A549 treated with dexamethasone at 1 μM for 4 hours (cell line): ENCODE measurements around the gene OR7A5. TPM values are rescaled to one million over a fixed set of nuclear protein-coding genes. Genes with fewer than 3 reads are reported as not detected.

ENCODE experiments used
- total RNA-seq: library from RNA; stranded (reverse); fragments of 200-300 nt; extraction: Qiagen RNA extraction; gene quantifications from 5 replicates; pipeline ENCODE4 v1.2.3, GENCODE V29; 2022

Gene OR7A5
- total RNA-seq: not detected in 5 replicates

DNA sequence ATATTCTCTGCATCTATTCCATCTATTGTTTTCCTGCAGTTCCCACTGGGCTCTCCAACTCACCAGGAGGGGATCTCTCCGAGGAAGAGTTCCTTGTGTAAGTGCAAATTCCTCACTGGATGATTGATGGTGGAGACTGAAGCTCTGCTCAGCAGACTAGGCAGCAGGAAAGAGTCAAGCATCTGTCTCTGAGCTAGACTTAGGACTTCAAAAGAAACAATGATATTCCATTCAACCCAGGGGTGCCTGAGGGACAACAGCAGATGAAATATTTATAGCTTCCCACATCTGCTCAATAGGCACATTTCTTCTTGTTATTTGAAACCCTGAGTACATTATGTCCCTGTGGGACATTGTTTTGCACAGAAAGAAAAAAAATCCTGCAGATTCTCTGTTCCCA lies at the start of gene OR7A5, which contains the start of gene OR7C1:
Gene OR7A5 (minus strand): TSS at position 175 of the 400 bp plus-strand sequence. CDS start 6,944 bp downstream, outside the sequence.
Gene OR7C1 (minus strand): TSS at position 175 of the 400 bp plus-strand sequence. CDS start 35,049 bp downstream, outside the sequence.

GRCh38 chr19:14848822-14849221 lies 13.8 kb upstream of the OR7A5 start, which contains the start of gene OR7A10:
Gene OR7A10, minus strand, starts transcription at chr19:14848922. Its CDS starts 7,045 bp downstream, at chr19:14841877.

GRCh38 chr19:14778110-14778845 lies 56.7 kb downstream of the OR7A5 start, which contains the start of gene ADGRE2:
Gene ADGRE2, minus strand, starts transcription at chr19:14778560. Its CDS starts 1,804 bp downstream, at chr19:14776756.

Other genes with a start within 250 kb of the OR7A5 start
- not detected in 5 replicates for gene ADGRE3, start 160.3 kb downstream of the OR7A5 start, total RNA-seq
- 2.2 to 3.4 TPM (median 2.7 TPM) in 5 replicates for gene ZNF333, start 145.1 kb downstream of the OR7A5 start, total RNA-seq
- 0.43 to 0.93 TPM (median 0.80 TPM) in 5 replicates for gene ADGRE2, start 56.6 kb downstream of the OR7A5 start, total RNA-seq
- gene OR7C1, start within 50 bp of the OR7A5 start, total RNA-seq: not detected in 5 replicates
- gene OR7A10, start 13.7 kb upstream of the OR7A5 start, total RNA-seq: not detected in 5 replicates
- gene OR7A17, start 50.9 kb upstream of the OR7A5 start, total RNA-seq: not detected in 5 replicates
- not detected in 5 replicates for gene OR7C2, start 106.3 kb upstream of the OR7A5 start, total RNA-seq
- gene SLC1A6, start 144.7 kb upstream of the OR7A5 start, total RNA-seq: not detected in 5 replicates
- gene CASP14, start 214.3 kb upstream of the OR7A5 start, total RNA-seq: not detected in 5 replicates
- gene OR1I1, start 247.0 kb upstream of the OR7A5 start, total RNA-seq: not detected in 5 replicates